ENCODE data around the gene RELN. TPM values are rescaled to one million over a fixed set of nuclear protein-coding genes. Genes with fewer than 3 reads are reported as not detected.

RELN gene
- total and polyA plus RNA-seq, 10 of the 15 experiments (the other 5 are each of a cell fraction or from before 2014, with no cell fraction given), result 0.11 to 0.21 TPM; not detected in 8

GRCh38 chr7:103949374-103949773 lies 40.1 kb downstream of the RELN start (continued):
- TF ChIP-seq MAX (IDR thresholded peaks at IDR 0.05; ENCODE audit: low read depth, low read length), result no peak

DNA sequence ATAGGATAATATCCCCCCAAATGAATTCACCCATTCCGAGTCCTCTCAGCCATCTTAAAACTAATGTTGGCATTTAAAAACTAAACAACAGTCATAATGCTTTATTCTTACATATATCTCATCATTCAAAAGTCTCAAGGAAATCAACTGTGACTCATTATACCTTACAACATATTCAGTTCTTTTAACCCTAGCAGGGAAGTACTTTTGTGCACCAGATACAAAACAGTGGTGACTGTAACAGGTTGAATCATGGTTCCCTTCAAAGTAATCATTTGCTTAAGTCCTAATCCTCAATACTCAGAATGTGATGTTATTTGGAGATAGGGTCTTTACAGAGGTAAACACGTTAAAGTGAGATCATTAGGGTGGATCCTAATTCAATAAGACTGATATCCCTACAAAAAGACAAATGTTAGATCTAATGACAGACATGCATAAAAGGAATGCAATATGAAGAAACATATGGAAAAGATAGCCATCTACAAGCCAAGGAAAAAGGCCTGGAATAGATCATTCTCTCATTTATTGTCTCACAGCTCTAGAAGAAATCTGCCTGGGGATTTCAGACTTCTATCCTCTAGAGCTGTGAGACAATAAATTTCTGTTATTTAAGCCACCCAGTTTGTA lies 42.3 kb downstream of the RELN start:
- no peak for FAIRE-seq
- 10% methylated on average over 2 of the region's 2 CpGs for WGBS (ENCODE audit: insufficient coverage, insufficient replicate concordance, low lambda C conversion rate, missing lambda C conversion rate)
- Histone ChIP-seq H3K4me3 (no peak overlapping the region), H4K20me1 (ENCODE audit: control insufficient read depth, insufficient read depth) (no peaks in the 10 kb centered on the region), H3K27me3 (replicated peaks in 1 of 2; ENCODE audit: control insufficient read depth in 2 of 2, insufficient read depth in 2 of 2, low read length in 1 of 2) (no peaks in the 10 kb centered on the region), H3K4me2 (ENCODE audit: control insufficient read depth, insufficient read depth) (no peak overlapping the region), H2AFZ (ENCODE audit: control insufficient read depth, low read depth, low read length) (no peak overlapping the region), H3K36me3 (ENCODE audit: control insufficient read depth in 2 of 2, insufficient read depth in 2 of 2, low read length in 1 of 2) (no peaks in the 10 kb centered on the region), H3K79me2 (ENCODE audit: control insufficient read depth, insufficient read depth, low read length) (no peaks in the 10 kb centered on the region), H3K4me1 (ENCODE audit: control insufficient read depth, insufficient read depth, low read length) (no peaks in the 10 kb centered on the region), H3K9me3 (replicated peaks; ENCODE audit: control insufficient read depth, insufficient read depth, low read length) (no peaks in the 10 kb centered on the region), H3K27ac (ENCODE audit: control insufficient read depth, insufficient read depth) (no peak overlapping the region), H3K9ac (ENCODE audit: control insufficient read depth, insufficient read depth, low read length) (no peak overlapping the region)
- ChIA-PET SMC1A (ENCODE audit: uncharacterized antibody, unreplicated experiment) (interaction anchor here (1.6 kb wide), 1 partner anchor 23 kb away, joined by 4 read pairs; no protein-coding TSS in a partner anchor), RAD21 (ENCODE audit: unreplicated experiment) (no interaction called here), POLR2A (no interaction called here), CTCF (no interaction called here)
- no peak for TF ChIP-seq TCF12 (IDR thresholded peaks at IDR 0.05; ENCODE audit: low read depth, low read length)
- TF ChIP-seq FOXK2 (IDR thresholded peaks at IDR 0.05), result no peak
- TF ChIP-seq E4F1 (IDR thresholded peaks at IDR 0.05; ENCODE audit: borderline replicate concordance, partially characterized antibody), result no peak
- TF ChIP-seq PML (IDR thresholded peaks at IDR 0.05; ENCODE audit: low read length), result no peak
- no peak for TF ChIP-seq HDAC2 (IDR thresholded peaks at IDR 0.05)
- no peak for ATAC-seq
- DNase-seq (ENCODE audit: low read depth, low spot score), result no peak
- BruUV-seq (replicated peaks), result no TSS peak
- in situ Hi-C loops (cut with MboI), result no loop called here
- intact Hi-C loops (cut with micrococcal nuclease; ENCODE audit: unreplicated experiment), result no loop called here

Measured in GM12878 (cell line).